Mucosa of rectum (tissue), 2 donors: Measurements from ENCODE around the gene PDE4DIP.
"Not testable (repeated sequence)": the region's sequence is repeated elsewhere in the genome, so short reads cannot be mapped to it uniquely, and the experiment has no call there.

Source experiments
- H3K27ac ChIP-seq, 2 donors: one replicate each; pipeline ENCODE4 v1.7.0; 2013; ENCODE audit warnings: inconsistent platforms in 2 of 2, low read depth in 2 of 2, low read length in 2 of 2
- H3K27me3 ChIP-seq, 2 donors: one replicate each; pipeline ENCODE4 v1.7.0; 2013; ENCODE audit warnings: low read length in 2 of 2; ENCODE audit not compliant: control insufficient read depth in 2 of 2, insufficient read depth in 2 of 2
- H3K36me3 ChIP-seq, 2 donors: one replicate each; pipeline ENCODE4 v1.7.0; 2013; ENCODE audit warnings: low read length in 2 of 2; ENCODE audit not compliant: control insufficient read depth in 2 of 2, insufficient read depth in 2 of 2
- H3K4me1 ChIP-seq, 2 donors: one replicate each; pipeline ENCODE4 v1.7.0; 2013; ENCODE audit warnings: low read length in 2 of 2, mild to moderate bottlenecking in 1 of 2; ENCODE audit not compliant: control insufficient read depth in 2 of 2, insufficient read depth in 2 of 2
- H3K4me3 ChIP-seq, 2 donors: one replicate each; pipeline ENCODE4 v1.7.0; 2013; ENCODE audit warnings: low read length in 2 of 2
- H3K9ac ChIP-seq, 2 donors: one replicate each; pipeline ENCODE4 v1.7.0; 2013; ENCODE audit warnings: low read length in 2 of 2, low read depth in 1 of 2, mild to moderate bottlenecking in 1 of 2
- H3K9me3 ChIP-seq, 2 donors: one replicate each; pipeline ENCODE4 v1.7.0; 2013; ENCODE audit warnings: low read length in 2 of 2; ENCODE audit not compliant: control insufficient read depth in 2 of 2
- donor health status: healthy.
- donor health status: Normal muscosa, but diverticular disease.

Gene PDE4DIP

GRCh38 chr1:148916695-148917348 is 72.6 kb downstream of the PDE4DIP start:
- not testable (repeated sequence) for H3K36me3 ChIP-seq, H3K27me3 ChIP-seq, H3K4me1 ChIP-seq, H3K9me3 ChIP-seq, H3K9ac ChIP-seq, H3K27ac ChIP-seq, H3K4me3 ChIP-seq

GRCh38 chr1:148918836-148919447 is 74.7 kb downstream of the PDE4DIP start:
- H3K9me3 ChIP-seq, H3K27me3 ChIP-seq, H3K27ac ChIP-seq, H3K4me1 ChIP-seq, H3K9ac ChIP-seq, H3K4me3 ChIP-seq, H3K36me3 ChIP-seq: not testable (repeated sequence)

- H3K36me3 ChIP-seq, H3K4me3 ChIP-seq, H3K9me3 ChIP-seq, H3K27ac ChIP-seq, H3K4me1 ChIP-seq, H3K27me3 ChIP-seq, H3K9ac ChIP-seq: not testable (repeated sequence)
These were observed 76.8 kb downstream of the PDE4DIP start for GRCh38 chr1:148921047-148921446.

- not testable (repeated sequence) for H3K27ac ChIP-seq, H3K4me1 ChIP-seq, H3K27me3 ChIP-seq, H3K36me3 ChIP-seq, H3K4me3 ChIP-seq, H3K9ac ChIP-seq, H3K9me3 ChIP-seq
These were observed 79.6 kb downstream of the PDE4DIP start for GRCh38 chr1:148923798-148924197.

GRCh38 chr1:148927645-148928044 is 83.4 kb downstream of the PDE4DIP start:
- H3K9ac ChIP-seq, H3K4me1 ChIP-seq, H3K27ac ChIP-seq, H3K36me3 ChIP-seq, H3K27me3 ChIP-seq, H3K9me3 ChIP-seq, H3K4me3 ChIP-seq: not testable (repeated sequence)

- H3K9me3 ChIP-seq, H3K9ac ChIP-seq, H3K27me3 ChIP-seq, H3K36me3 ChIP-seq, H3K4me3 ChIP-seq, H3K27ac ChIP-seq, H3K4me1 ChIP-seq: not testable (repeated sequence)
These were observed 85.0 kb downstream of the PDE4DIP start for GRCh38 chr1:148929253-148929652.

GRCh38 chr1:148935381-148936002 is 91.3 kb downstream of the PDE4DIP start:
- H3K36me3 ChIP-seq, H3K9me3 ChIP-seq, H3K9ac ChIP-seq, H3K27me3 ChIP-seq, H3K4me3 ChIP-seq, H3K4me1 ChIP-seq, H3K27ac ChIP-seq: not testable (repeated sequence)

- not testable (repeated sequence) for H3K27me3 ChIP-seq, H3K9me3 ChIP-seq, H3K4me1 ChIP-seq, H3K27ac ChIP-seq, H3K4me3 ChIP-seq, H3K36me3 ChIP-seq, H3K9ac ChIP-seq
These were observed 98.7 kb downstream of the PDE4DIP start for GRCh38 chr1:148942906-148943305.

GRCh38 chr1:148945130-148945529 is 100.9 kb downstream of the PDE4DIP start:
- not testable (repeated sequence) for H3K9me3 ChIP-seq, H3K4me3 ChIP-seq, H3K27ac ChIP-seq, H3K36me3 ChIP-seq, H3K4me1 ChIP-seq, H3K9ac ChIP-seq, H3K27me3 ChIP-seq

GRCh38 chr1:148948768-148949167 is 104.5 kb downstream of the PDE4DIP start:
- H3K9ac ChIP-seq, H3K36me3 ChIP-seq, H3K27ac ChIP-seq, H3K27me3 ChIP-seq, H3K4me1 ChIP-seq, H3K4me3 ChIP-seq, H3K9me3 ChIP-seq: not testable (repeated sequence)
